Measurements from ENCODE around the gene TNFRSF4.

TNFRSF4 gene

GRCh38 chr1:1231400-1232207, 17.7 kb upstream of the TNFRSF4 start, which contains the start of gene SDF4:
TSS of gene SDF4 (minus strand) at chr1:1232001. CDS start at chr1:1228772, 3,229 bp downstream.
- H3K4me1 ChIP-seq (ENCODE audit: insufficient read depth, low read length, poor library complexity, severe bottlenecking), result peaks cover 25% of the 10 kb centered on the region
- H3K9me3 ChIP-seq (ENCODE audit: insufficient read depth, low read depth, low read length), result no peaks in the 10 kb centered on the region

GRCh38 chr1:1230656-1231399, 16.9 kb upstream of the TNFRSF4 start:
- TF ChIP-seq CTCF (conservative IDR thresholded peaks at IDR 0.05; ENCODE audit: low read length), result 0 out of 2 replicates have a peak, but pooled peaks have one; percentile 30
- no peak for TF ChIP-seq EZH2phosphoT487 (IDR thresholded peaks at IDR 0.05; ENCODE audit: borderline replicate concordance)
- H3K4me3 ChIP-seq (ENCODE audit: low read length, poor library complexity, severe bottlenecking), result peak overlapping the region; percentile 97
- H4K20me1 ChIP-seq (ENCODE audit: insufficient read depth, low read length, poor library complexity, severe bottlenecking), result peaks cover 27% of the 10 kb centered on the region
- peak overlapping the region; percentile 99 for H3K9ac ChIP-seq (ENCODE audit: low read depth, low read length, poor library complexity, severe bottlenecking)
- peak overlapping the region; percentile 78 for H3K4me2 ChIP-seq (ENCODE audit: low read depth, low read length, poor library complexity, severe bottlenecking)
- no peaks in the 10 kb centered on the region for H3K9me2 ChIP-seq (replicated peaks; ENCODE audit: low read depth, low read length)
- H3K79me2 ChIP-seq (ENCODE audit: insufficient read depth, low read length), result peaks cover 89% of the 10 kb centered on the region
- no peaks in the 10 kb centered on the region for H3K27me3 ChIP-seq (ENCODE audit: insufficient read depth, low read length, poor library complexity, severe bottlenecking)
- H3F3A ChIP-seq (ENCODE audit: low read depth), result no peaks in the 10 kb centered on the region
- peaks cover 30% of the 10 kb centered on the region for H3K4me1 ChIP-seq (ENCODE audit: insufficient read depth, low read length, poor library complexity, severe bottlenecking)
- peaks cover 6% of the 10 kb centered on the region; the same call in 1 of the 2 replicates for H3K36me3 ChIP-seq (ENCODE audit: insufficient read depth, low read length)
- peak overlapping the region; percentile 87 for H2AFZ ChIP-seq (ENCODE audit: low read length)
- no peaks in the 10 kb centered on the region for H3K9me3 ChIP-seq (ENCODE audit: insufficient read depth, low read depth, low read length)

More at GRCh38 chr1:1231400-1232207, 17.7 kb upstream of the TNFRSF4 start, which contains the start of gene SDF4:
- Histone ChIP-seq H3K27me3 (ENCODE audit: insufficient read depth, low read length, poor library complexity, severe bottlenecking) (no peaks in the 10 kb centered on the region), H3K9ac (ENCODE audit: low read depth, low read length, poor library complexity, severe bottlenecking) (peak within 1 kb of the TSS; percentile 99), H3K36me3 (ENCODE audit: insufficient read depth, low read length) (peaks cover 4% of the 10 kb centered on the region; the same call in 1 of the 2 replicates), H3F3A (ENCODE audit: low read depth) (no peaks in the 10 kb centered on the region), H3K9me2 (replicated peaks; ENCODE audit: low read depth, low read length) (no peaks in the 10 kb centered on the region), H3K79me2 (ENCODE audit: insufficient read depth, low read length) (peaks cover 81% of the 10 kb centered on the region), H3K4me2 (ENCODE audit: low read depth, low read length, poor library complexity, severe bottlenecking) (peak within 1 kb of the TSS; percentile 87), H3K4me3 (ENCODE audit: low read length, poor library complexity, severe bottlenecking) (peak within 1 kb of the TSS; percentile 97), H4K20me1 (ENCODE audit: insufficient read depth, low read length, poor library complexity, severe bottlenecking) (peaks cover 20% of the 10 kb centered on the region), H2AFZ (ENCODE audit: low read length) (peak within 1 kb of the TSS; percentile 87)
- TF ChIP-seq EZH2phosphoT487 (IDR thresholded peaks at IDR 0.05; ENCODE audit: borderline replicate concordance) (no peak), CTCF (conservative IDR thresholded peaks at IDR 0.05; ENCODE audit: low read length) (no peak)

GRCh38 chr1:1229770-1230169, 15.8 kb upstream of the TNFRSF4 start:
- Histone ChIP-seq H3K4me1 (ENCODE audit: insufficient read depth, low read length, poor library complexity, severe bottlenecking) (peaks cover 30% of the 10 kb centered on the region), H3K4me2 (ENCODE audit: low read depth, low read length, poor library complexity, severe bottlenecking) (peak overlapping the region; percentile 78), H3K36me3 (ENCODE audit: insufficient read depth, low read length) (peaks cover 12% of the 10 kb centered on the region; the same call in 1 of the 2 replicates), H3K79me2 (ENCODE audit: insufficient read depth, low read length) (peaks cover 93% of the 10 kb centered on the region), H3K27me3 (ENCODE audit: insufficient read depth, low read length, poor library complexity, severe bottlenecking) (no peaks in the 10 kb centered on the region), H3K9me2 (replicated peaks; ENCODE audit: low read depth, low read length) (no peaks in the 10 kb centered on the region), H4K20me1 (ENCODE audit: insufficient read depth, low read length, poor library complexity, severe bottlenecking) (peaks cover 32% of the 10 kb centered on the region), H3F3A (ENCODE audit: low read depth) (no peaks in the 10 kb centered on the region), H3K9ac (ENCODE audit: low read depth, low read length, poor library complexity, severe bottlenecking) (peak overlapping the region; percentile 99), H3K4me3 (ENCODE audit: low read length, poor library complexity, severe bottlenecking) (peak overlapping the region; percentile 97), H2AFZ (ENCODE audit: low read length) (no peak overlapping the region), H3K9me3 (ENCODE audit: insufficient read depth, low read depth, low read length) (no peaks in the 10 kb centered on the region)
- no peak for TF ChIP-seq CTCF (conservative IDR thresholded peaks at IDR 0.05; ENCODE audit: low read length)
- no peak for TF ChIP-seq EZH2phosphoT487 (IDR thresholded peaks at IDR 0.05; ENCODE audit: borderline replicate concordance)

Measured in Loucy (cell line).